Mesenchymal stem cell (in vitro differentiated cells and primary cell): ENCODE data around the gene HTT.

ENCODE experiments used
- DNase-seq: peaks from one replicate; pipeline ENCODE4 v3.0.0-alpha.2; 2013
- H2AFZ ChIP-seq: one replicate; pipeline ENCODE4 v1.6.1; 2013; ENCODE audit warnings: low read depth, mild to moderate bottlenecking, control low read depth, inconsistent platforms, low read length, moderate library complexity
- H2AK5ac ChIP-seq: 2 replicates; pipeline ENCODE4 v1.6.1; 2013; ENCODE audit warnings: low read length, moderate library complexity, mild to moderate bottlenecking, inconsistent platforms; ENCODE audit not compliant: severe bottlenecking
- H2BK120ac ChIP-seq: one replicate; pipeline ENCODE4 v1.6.1; 2013; ENCODE audit warnings: low read depth, mild to moderate bottlenecking, inconsistent platforms, low read length, moderate library complexity
- H2BK12ac ChIP-seq, 2 experiments: one replicate each; pipeline ENCODE4 v1.6.1; 2013; ENCODE audit warnings: inconsistent platforms in 2 of 2, low read length in 2 of 2, mild to moderate bottlenecking in 2 of 2, moderate library complexity in 2 of 2, control low read depth in 1 of 2
- H2BK15ac ChIP-seq: one replicate; pipeline ENCODE4 v1.6.1; 2013; ENCODE audit warnings: mild to moderate bottlenecking, low read depth, inconsistent platforms; ENCODE audit not compliant: poor library complexity, severe bottlenecking
- H2BK5ac ChIP-seq: 2 replicates; pipeline ENCODE4 v1.6.1; 2013; ENCODE audit warnings: low read depth, mild to moderate bottlenecking, low read length, control low read depth, inconsistent platforms; ENCODE audit not compliant: poor library complexity, severe bottlenecking
- H3K14ac ChIP-seq, 2 experiments: one replicate each; pipeline ENCODE4 v1.6.1; 2013; ENCODE audit warnings: inconsistent platforms in 2 of 2, low read length in 2 of 2, control low read depth in 1 of 2, mild to moderate bottlenecking in 1 of 2, moderate library complexity in 1 of 2
- H3K18ac ChIP-seq, 2 experiments: one replicate each; pipeline ENCODE4 v1.6.1; 2013; ENCODE audit warnings: inconsistent platforms in 2 of 2, low read length in 2 of 2, control low read depth in 1 of 2, low read depth in 1 of 2, mild to moderate bottlenecking in 1 of 2
- H3K23ac ChIP-seq, 2 experiments: one replicate each; pipeline ENCODE4 v1.6.1; 2013; ENCODE audit warnings: inconsistent platforms in 2 of 2, low read length in 2 of 2, mild to moderate bottlenecking in 2 of 2, moderate library complexity in 2 of 2, control low read depth in 1 of 2
- H3K27ac ChIP-seq: 2 replicates; pipeline ENCODE4 v1.5.1; 2013; ENCODE audit warnings: mild to moderate bottlenecking, moderate library complexity, low read length, control low read depth, inconsistent platforms; ENCODE audit not compliant: poor library complexity, severe bottlenecking
- H3K27me3 ChIP-seq, 2 experiments: 2 replicates each; pipeline versions ENCODE4 v1.6.1 to v1.7.0; 2013; ENCODE audit warnings: low read length in 2 of 2, mild to moderate bottlenecking in 2 of 2, moderate library complexity in 2 of 2, control low read depth in 1 of 2, inconsistent platforms in 1 of 2; ENCODE audit not compliant: control insufficient read depth in 1 of 2, insufficient read depth in 1 of 2
- H3K36me3 ChIP-seq, 2 experiments: 2 replicates each; pipeline versions ENCODE4 v1.6.1 to v1.7.0; 2013; ENCODE audit warnings: low read length in 2 of 2, control low read depth in 1 of 2, inconsistent platforms in 1 of 2, low read depth in 1 of 2, mild to moderate bottlenecking in 1 of 2; ENCODE audit not compliant: insufficient read depth in 2 of 2, control insufficient read depth in 1 of 2
- H3K4ac ChIP-seq, 2 experiments: one replicate each; pipeline ENCODE4 v1.6.1; 2013; ENCODE audit warnings: inconsistent platforms in 2 of 2, low read length in 2 of 2, mild to moderate bottlenecking in 2 of 2, moderate library complexity in 2 of 2, control low read depth in 1 of 2, low read depth in 1 of 2
- H3K4me1 ChIP-seq: 2 replicates; pipeline ENCODE4 v1.6.1; 2013; ENCODE audit warnings: low read depth, low read length, control low read depth; ENCODE audit not compliant: control insufficient read depth, insufficient read depth
- H3K4me2 ChIP-seq: 2 replicates; pipeline ENCODE4 v1.6.1; 2013; ENCODE audit warnings: low read length, mild to moderate bottlenecking, inconsistent platforms; ENCODE audit not compliant: poor library complexity, severe bottlenecking
- H3K4me3 ChIP-seq, 2 experiments: 2 replicates each; pipeline versions ENCODE4 v1.5.1 to v1.7.0; 2013; ENCODE audit warnings: low read length in 2 of 2, mild to moderate bottlenecking in 2 of 2, control low read depth in 1 of 2, low read depth in 1 of 2; ENCODE audit not compliant: insufficient read depth in 1 of 2
- H3K79me1 ChIP-seq: replicated peaks from 2 replicates; pipeline ENCODE4 v1.6.1; 2013; ENCODE audit warnings: mild to moderate bottlenecking, control low read depth, low read length, inconsistent platforms; ENCODE audit not compliant: poor library complexity, severe bottlenecking
- H3K9ac ChIP-seq: 2 replicates; pipeline ENCODE4 v1.7.0; 2013; ENCODE audit warnings: mild to moderate bottlenecking, low read length, moderate library complexity
- H3K9me3 ChIP-seq: 2 replicates; pipeline ENCODE4 v1.7.0; 2013; ENCODE audit warnings: mild to moderate bottlenecking, low read length; ENCODE audit not compliant: control insufficient read depth
- H4K8ac ChIP-seq: one replicate; pipeline ENCODE4 v1.6.1; 2013; ENCODE audit warnings: inconsistent platforms, mild to moderate bottlenecking, low read length, moderate library complexity
- H4K91ac ChIP-seq: one replicate; pipeline ENCODE4 v1.6.1; 2013; ENCODE audit warnings: mild to moderate bottlenecking, low read length, inconsistent platforms
- WGBS: methylation state at CpG from one replicate; pipeline ENCODE4 v1.1.7; 2013; ENCODE audit warnings: mixed read lengths; 5-methylcytosine and 5-hydroxymethylcytosine counted together

The HTT gene

DNA sequence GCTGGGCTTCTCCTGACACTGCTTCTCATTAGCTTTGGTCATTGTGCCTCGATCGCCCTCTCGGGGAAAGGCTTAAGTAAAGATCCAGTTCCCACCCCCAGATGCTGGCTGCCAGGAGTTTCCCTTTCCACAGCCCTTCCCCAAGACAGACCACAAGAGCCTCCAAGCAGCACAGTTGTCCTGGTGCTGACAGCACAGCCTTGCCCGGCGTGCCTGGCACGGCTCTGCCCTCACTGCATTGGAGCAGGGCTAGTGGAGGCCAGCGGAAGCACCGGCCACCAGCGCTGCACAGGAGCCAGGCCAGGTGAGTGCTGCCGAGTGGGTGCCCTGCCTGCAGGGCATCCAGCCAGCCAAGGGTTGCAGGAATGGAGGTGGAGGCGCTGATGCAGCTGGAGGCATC is 164.8 kb downstream of the HTT start:
- no peaks in the 10 kb centered on the region for H3K27me3 ChIP-seq
- H2AFZ ChIP-seq = no peak overlapping the region
- no peak overlapping the region for H2BK5ac ChIP-seq
- no peak overlapping the region for H3K9ac ChIP-seq
- H3K4me1 ChIP-seq = peaks cover 10% of the 10 kb centered on the region
- no peak overlapping the region for H2BK15ac ChIP-seq
- H3K36me3 ChIP-seq = peaks cover 91 to 93% of the 10 kb centered on the region in 2 experiments
- H2BK120ac ChIP-seq = no peak overlapping the region
- no peak overlapping the region for H2BK12ac ChIP-seq
- no peak overlapping the region for H3K23ac ChIP-seq
- H3K79me1 ChIP-seq = peaks cover 2% of the 10 kb centered on the region
- 97% methylated on average over 11 of the region's 11 CpGs for WGBS
- H3K4ac ChIP-seq = no peak overlapping the region
- no peak for DNase-seq
- H2AK5ac ChIP-seq = no peak overlapping the region
- no peak overlapping the region for H3K27ac ChIP-seq
- H3K4me2 ChIP-seq = no peak overlapping the region
- H4K91ac ChIP-seq = no peak overlapping the region
- no peak overlapping the region for H3K14ac ChIP-seq
- no peak overlapping the region for H3K18ac ChIP-seq
- H3K9me3 ChIP-seq = no peaks in the 10 kb centered on the region
- H4K8ac ChIP-seq = no peak overlapping the region
- H3K4me3 ChIP-seq = no peak overlapping the region

GRCh38 chr4:3239998-3240920 is 165.8 kb downstream of the HTT start:
- Histone ChIP-seq H3K79me1 (peaks cover 2% of the 10 kb centered on the region), H3K9ac (no peak overlapping the region), H2BK5ac (no peak overlapping the region), H3K4me3 (no peak overlapping the region), H3K9me3 (no peaks in the 10 kb centered on the region), H3K4me2 (no peak overlapping the region), H2BK120ac (no peak overlapping the region), H3K27me3 (no peaks in the 10 kb centered on the region), H3K4ac (peak overlapping the region in 1 of 2 experiments; percentile 25), H2AFZ (no peak overlapping the region), H3K4me1 (peaks cover 10% of the 10 kb centered on the region), H4K8ac (no peak overlapping the region), H3K18ac (no peak overlapping the region), H2BK15ac (no peak overlapping the region), H2BK12ac (no peak overlapping the region), H3K14ac (no peak overlapping the region), H3K36me3 (peaks cover 84 to 93% of the 10 kb centered on the region in 2 experiments), H4K91ac (no peak overlapping the region), H3K23ac (no peak overlapping the region), H2AK5ac (no peak overlapping the region), H3K27ac (no peak overlapping the region)
- WGBS = 94% methylated on average over 26 of the region's 29 CpGs
- DNase-seq = no peak

DNA sequence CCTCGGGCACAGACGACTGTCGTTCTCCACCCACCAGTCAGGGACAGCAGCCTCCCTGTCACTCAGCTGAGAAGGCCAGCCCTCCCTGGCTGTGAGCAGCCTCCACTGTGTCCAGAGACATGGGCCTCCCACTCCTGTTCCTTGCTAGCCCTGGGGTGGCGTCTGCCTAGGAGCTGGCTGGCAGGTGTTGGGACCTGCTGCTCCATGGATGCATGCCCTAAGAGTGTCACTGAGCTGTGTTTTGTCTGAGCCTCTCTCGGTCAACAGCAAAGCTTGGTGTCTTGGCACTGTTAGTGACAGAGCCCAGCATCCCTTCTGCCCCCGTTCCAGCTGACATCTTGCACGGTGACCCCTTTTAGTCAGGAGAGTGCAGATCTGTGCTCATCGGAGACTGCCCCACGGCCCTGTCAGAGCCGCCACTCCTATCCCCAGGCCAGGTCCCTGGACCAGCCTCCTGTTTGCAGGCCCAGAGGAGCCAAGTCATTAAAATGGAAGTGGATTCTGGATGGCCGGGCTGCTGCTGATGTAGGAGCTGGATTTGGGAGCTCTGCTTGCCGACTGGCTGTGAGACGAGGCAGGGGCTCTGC is 166.5 kb downstream of the HTT start:
- WGBS = 92% methylated on average over 13 of the region's 13 CpGs
- H2BK5ac ChIP-seq = no peak overlapping the region
- H4K8ac ChIP-seq = no peak overlapping the region
- no peak overlapping the region for H3K4me3 ChIP-seq
- H2BK120ac ChIP-seq = no peak overlapping the region
- H3K36me3 ChIP-seq = peaks cover 77 to 92% of the 10 kb centered on the region in 2 experiments
- H3K4ac ChIP-seq = no peak overlapping the region
- DNase-seq = no peak
- H2BK12ac ChIP-seq = no peak overlapping the region
- H3K79me1 ChIP-seq = peaks cover 2% of the 10 kb centered on the region
- H3K14ac ChIP-seq = no peak overlapping the region
- no peaks in the 10 kb centered on the region for H3K9me3 ChIP-seq
- no peaks in the 10 kb centered on the region for H3K27me3 ChIP-seq
- no peak overlapping the region for H4K91ac ChIP-seq
- H3K27ac ChIP-seq = no peak overlapping the region
- H2BK15ac ChIP-seq = peak overlapping the region; percentile 62
- no peak overlapping the region for H2AK5ac ChIP-seq
- no peak overlapping the region for H3K9ac ChIP-seq
- peak overlapping the region in 1 of 2 experiments; percentile 14 for H3K23ac ChIP-seq
- H3K4me2 ChIP-seq = no peak overlapping the region
- peaks cover 10% of the 10 kb centered on the region for H3K4me1 ChIP-seq
- peak overlapping the region in 1 of 2 experiments; percentile 46 for H3K18ac ChIP-seq
- H2AFZ ChIP-seq = no peak overlapping the region

DNA sequence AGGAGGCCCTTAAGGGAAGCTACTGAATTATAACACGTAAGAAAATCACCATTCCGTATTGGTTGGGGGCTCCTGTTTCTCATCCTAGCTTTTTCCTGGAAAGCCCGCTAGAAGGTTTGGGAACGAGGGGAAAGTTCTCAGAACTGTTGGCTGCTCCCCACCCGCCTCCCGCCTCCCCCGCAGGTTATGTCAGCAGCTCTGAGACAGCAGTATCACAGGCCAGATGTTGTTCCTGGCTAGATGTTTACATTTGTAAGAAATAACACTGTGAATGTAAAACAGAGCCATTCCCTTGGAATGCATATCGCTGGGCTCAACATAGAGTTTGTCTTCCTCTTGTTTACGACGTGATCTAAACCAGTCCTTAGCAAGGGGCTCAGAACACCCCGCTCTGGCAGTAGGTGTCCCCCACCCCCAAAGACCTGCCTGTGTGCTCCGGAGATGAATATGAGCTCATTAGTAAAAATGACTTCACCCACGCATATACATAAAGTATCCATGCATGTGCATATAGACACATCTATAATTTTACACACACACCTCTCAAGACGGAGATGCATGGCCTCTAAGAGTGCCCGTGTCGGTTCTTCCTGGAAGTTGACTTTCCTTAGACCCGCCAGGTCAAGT is 167.5 kb downstream of the HTT start:
- peak overlapping the region in 1 of 2 experiments; percentile 63 for H3K4ac ChIP-seq
- 46% methylated on average over 17 of the region's 17 CpGs for WGBS
- DNase-seq = peak; percentile 80
- no peak overlapping the region for H2BK5ac ChIP-seq
- no peak overlapping the region for H3K4me2 ChIP-seq
- no peak overlapping the region for H3K23ac ChIP-seq
- H4K8ac ChIP-seq = no peak overlapping the region
- no peak overlapping the region for H3K27ac ChIP-seq
- no peak overlapping the region for H3K9ac ChIP-seq
- no peak overlapping the region for H3K14ac ChIP-seq
- peak overlapping the region in 1 of 2 experiments; percentile 61 for H2BK12ac ChIP-seq
- peaks cover 16% of the 10 kb centered on the region for H3K4me1 ChIP-seq
- no peak overlapping the region for H2AFZ ChIP-seq
- H3K4me3 ChIP-seq = no peak overlapping the region
- peaks cover 68 to 84% of the 10 kb centered on the region in 2 experiments for H3K36me3 ChIP-seq
- H2BK15ac ChIP-seq = no peak overlapping the region
- H3K9me3 ChIP-seq = no peaks in the 10 kb centered on the region
- no peak overlapping the region for H2BK120ac ChIP-seq
- peaks cover 2% of the 10 kb centered on the region for H3K79me1 ChIP-seq
- peak overlapping the region; percentile 66 to 67 for H3K18ac ChIP-seq
- no peak overlapping the region for H4K91ac ChIP-seq
- no peak overlapping the region for H2AK5ac ChIP-seq
- no peaks in the 10 kb centered on the region for H3K27me3 ChIP-seq
